Heart left ventricle (tissue), 16 donors: Measurements from ENCODE around the gene BCAR3. TPM values are rescaled to one million over a fixed set of nuclear protein-coding genes. Genes with fewer than 3 reads are reported as not detected.

Experiments
- ATAC-seq, 4 donors: fragments of 200-7000 bp; cut with Tn5 transposase; one replicate each; pipeline ENCODE4 v1.9.1; 2020 to 2022; ENCODE audit warnings: moderate library complexity in 4 of 4, mild to moderate bottlenecking in 3 of 4, moderate number of reproducible peaks in 1 of 4
- DNase-seq, 5 donors: peaks; one replicate each; pipeline ENCODE4 v3.0.0-alpha.2; 2020
- H3K27ac ChIP-seq, 12 donors: fragments of 200-600 bp; sonication (generic) in 4 of 12; one replicate each; pipeline versions ENCODE4 v1.5.0 to v1.8.0; 2016 to 2022; ENCODE audit warnings: mild to moderate bottlenecking in 2 of 12
- H3K27me3 ChIP-seq, 9 donors: fragments of 200-600 bp; sonication (generic) in 2 of 9; one replicate each; pipeline versions ENCODE4 v1.5.1 to v1.8.0; 2016 to 2022; ENCODE audit warnings: mild to moderate bottlenecking in 3 of 9
- H3K36me3 ChIP-seq, 9 donors: fragments of 200-600 bp; sonication (generic) in 2 of 9; one replicate each; pipeline versions ENCODE4 v1.5.0 to v1.8.0; 2018 to 2022; ENCODE audit warnings: mild to moderate bottlenecking in 2 of 9
- H3K4me1 ChIP-seq, 12 donors: fragments of 200-600 bp; sonication (generic) in 4 of 12; one replicate each; pipeline versions ENCODE4 v1.5.0 to v1.8.0; 2016 to 2022; ENCODE audit warnings: mild to moderate bottlenecking in 3 of 12
- H3K4me3 ChIP-seq, 12 donors: fragments of 200-600 bp; sonication (generic) in 4 of 12; one replicate each; pipeline versions ENCODE4 v1.5.0 to v1.8.0; 2017 to 2022; ENCODE audit warnings: mild to moderate bottlenecking in 9 of 12, moderate library complexity in 4 of 12
- H3K9me3 ChIP-seq, 12 donors: fragments of 200-600 bp; sonication (generic) in 4 of 12; one replicate each; pipeline versions ENCODE4 v1.5.0 to v1.8.0; 2016 to 2022; ENCODE audit warnings: mild to moderate bottlenecking in 1 of 12
- CTCF ChIP-seq, 12 donors: fragments of 200-600 bp; sonication (generic) in 4 of 12; IDR thresholded peaks; one replicate each; pipeline versions ENCODE4 v1.5.0 to v1.8.0; 2018 to 2022; ENCODE audit warnings: antibody characterized with exemption in 12 of 12, mild to moderate bottlenecking in 5 of 12
- POLR2A ChIP-seq, 2 donors: fragments of 450-650 bp; IDR thresholded peaks; one replicate each; pipeline ENCODE4 v1.6.1; 2017; ENCODE audit warnings: antibody characterized with exemption in 2 of 2, mild to moderate bottlenecking in 2 of 2, moderate library complexity in 2 of 2
- WGBS, 4 donors: extraction: QIAGEN DNeasy Blood & Tissue Kit in 2 of 4; methylation state at CpG; one replicate each; pipeline versions ENCODE4 v1.1.5 to v1.1.7; 2013 to 2018; 5-methylcytosine and 5-hydroxymethylcytosine counted together
- intact Hi-C, 10 donors: fragments of 100-400 bp; cut with DNase I; formaldehyde crosslinking; loops; one replicate each; pipeline versions ENCODE4 v1.11.1 to v1.14.2; 2022
- polyA plus RNA-seq, 2 donors: library from polyadenylated mRNA; stranded (reverse); fragments of 200-250 nt; gene quantifications; one replicate each; pipeline ENCODE4 v1.2.3, GENCODE V29; 2013
- total RNA-seq, 9 donors: library from RNA; depleted of rRNA in 2 of 9; stranded (reverse); fragments of >200 nt in 2 of 9; fragmentation: NEBNext Ultra II Directional in 3 of 9; extraction: Animal tissue kit (Norgen Biotek cat#: 25700) in 3 of 9; gene quantifications; one replicate each; pipeline versions ENCODE4 v1.1.0 to v1.2.4, GENCODE V29; 2016 to 2023
- donor health status: ischemic (EF 13 %, LVEDD 7.1; RV severe dilation, severe dysfunction).
- donor health status: healthy with polysubstance abuse.
- donor health status: DM: no; HTN: yes; CAD: no.
- donor health status: DM: no; HTN: no; CAD: no.
- donor health status: ischemic (EF 25% LVEDD 6.9; RV normal size, moderate dysfunction).
- donor health status: ischemic (EF 25% LVEDD 5.7; RV mildly dilated, moderate dysfunction).
- donor health status: healthy.
- donor health status: DM: yes; HTN: yes; CAD: no.
- donor health status: ischemic (EF 35%, LVEDD 5.7; RV mildly dilated, moderate dysfunction).
- donor health status: nonischemic (EF 11% LVEDD 7.7; RV severe dilation, severe dysfunction).
- donor health status: DM: yes; HTN: yes; CAD: no.
- donor health status: PGD.
- donor health status: ischemic (EF 29% LVEDD 5.4; RV normal size, mild dysfunction).
- donor health status: nonischemic (EF 23%, LVEDD 6.1; RV moderate dilation, normal function).

Gene BCAR3
- total and polyA plus RNA-seq, 11 donors: 6.4 to 25.0 (median 12.9) TPM

- peaks cover 0 to 42% (median 22%) of the 10 kb centered on the region in 12 donors for H3K4me1 ChIP-seq
- no peak overlapping the region for H3K4me3 ChIP-seq
- no peak for DNase-seq
- H3K9me3 ChIP-seq: no peaks in the 10 kb centered on the region
- 95 to 98% (median 96%) methylated on average over 5 of the region's 5 CpGs for WGBS, 4 donors
- no peak overlapping the region for H3K27ac ChIP-seq
- intact Hi-C loops: no loop called here
- no peak for TF ChIP-seq CTCF (IDR thresholded peaks at IDR 0.05)
- no peak for TF ChIP-seq POLR2A (IDR thresholded peaks at IDR 0.05)
- ATAC-seq: no peak
- H3K36me3 ChIP-seq: peaks cover 0 to 21% (median 0%) of the 10 kb centered on the region in 9 donors
- no peaks in the 10 kb centered on the region for H3K27me3 ChIP-seq
Observed at GRCh38 chr1:93658188-93658587, 23.4 kb downstream of the BCAR3 start.

GRCh38 chr1:93656491-93656890 lies 25.1 kb downstream of the BCAR3 start:
- Histone ChIP-seq H3K9me3 (no peaks in the 10 kb centered on the region), H3K36me3 (peaks cover 0 to 21% (median 0%) of the 10 kb centered on the region in 9 donors)
- ATAC-seq: no peak

GRCh38 chr1:93653656-93654055 lies 28.0 kb downstream of the BCAR3 start:
- ATAC-seq (no peak), DNase-seq (no peak)
- H3K36me3 ChIP-seq: peaks cover 0 to 24% (median 3%) of the 10 kb centered on the region in 9 donors
- intact Hi-C loops: no loop called here
- WGBS, 4 donors: 95 to 98% (median 97%) methylated on average over 6 of the region's 6 CpGs
- peaks cover 0 to 14% (median 0%) of the 10 kb centered on the region in 12 donors for H3K4me1 ChIP-seq
- no peaks in the 10 kb centered on the region for H3K9me3 ChIP-seq
- H3K27me3 ChIP-seq: no peaks in the 10 kb centered on the region
- no peak for TF ChIP-seq CTCF (IDR thresholded peaks at IDR 0.05)
- TF ChIP-seq POLR2A (IDR thresholded peaks at IDR 0.05): no peak
- no peak overlapping the region for H3K4me3 ChIP-seq
- H3K27ac ChIP-seq: no peak overlapping the region

More at GRCh38 chr1:93656491-93656890, 25.1 kb downstream of the BCAR3 start:
- peaks cover 0 to 27% (median 9%) of the 10 kb centered on the region in 12 donors for H3K4me1 ChIP-seq
- no peak overlapping the region for H3K27ac ChIP-seq
- no peaks in the 10 kb centered on the region for H3K27me3 ChIP-seq
- no peak for TF ChIP-seq POLR2A (IDR thresholded peaks at IDR 0.05)
- no peak for TF ChIP-seq CTCF (IDR thresholded peaks at IDR 0.05)
- H3K4me3 ChIP-seq: no peak overlapping the region
- intact Hi-C loops: no loop called here
- no peak for DNase-seq
- WGBS, 4 donors: 89 to 94% (median 92%) methylated on average over 5 of the region's 5 CpGs

GRCh38 chr1:93652323-93652949 lies 29.2 kb downstream of the BCAR3 start:
- Histone ChIP-seq H3K36me3 (peaks cover 0 to 14% (median 0%) of the 10 kb centered on the region in 9 donors), H3K9me3 (no peaks in the 10 kb centered on the region), H3K27ac (no peak overlapping the region), H3K4me3 (no peak overlapping the region), H3K27me3 (no peaks in the 10 kb centered on the region), H3K4me1 (peaks cover 0 to 15% (median 0%) of the 10 kb centered on the region in 12 donors)
- 87 to 88% (median 87%) methylated on average over 7 of the region's 7 CpGs for WGBS, 4 donors
- intact Hi-C loops: no loop called here
- TF ChIP-seq POLR2A (IDR thresholded peaks at IDR 0.05) (no peak), CTCF (IDR thresholded peaks at IDR 0.05) (no peak)
- ATAC-seq (no peak), DNase-seq (no peak)
